PC-3 (cell line): ENCODE measurements around the gene RASL12.

ENCODE experiments used
- EZH2 ChIP-seq: fragments of 300-600 bp; sonication (generic); IDR thresholded peaks from one replicate; pipeline ENCODE4 v1.6.1; 2017; ENCODE audit warnings: antibody characterized with exemption, mild to moderate bottlenecking, low read length; ENCODE audit not compliant: unreplicated experiment
- EZH2phosphoT487 ChIP-seq: fragments of 300-600 bp; sonication (generic); IDR thresholded peaks from 2 replicates; pipeline ENCODE4 v1.6.1; 2018; ENCODE audit warnings: mild to moderate bottlenecking, antibody characterized with exemption, low read length, borderline replicate concordance
- TF ChIP-seq, protein P1 (sequence below): fragments of 300-600 bp; sonication (generic); conservative IDR thresholded peaks from 2 replicates; pipeline ENCODE4 v1.5.1; 2017; ENCODE audit warnings: antibody characterized with exemption, low read depth, mild to moderate bottlenecking, low read length

DNA sequence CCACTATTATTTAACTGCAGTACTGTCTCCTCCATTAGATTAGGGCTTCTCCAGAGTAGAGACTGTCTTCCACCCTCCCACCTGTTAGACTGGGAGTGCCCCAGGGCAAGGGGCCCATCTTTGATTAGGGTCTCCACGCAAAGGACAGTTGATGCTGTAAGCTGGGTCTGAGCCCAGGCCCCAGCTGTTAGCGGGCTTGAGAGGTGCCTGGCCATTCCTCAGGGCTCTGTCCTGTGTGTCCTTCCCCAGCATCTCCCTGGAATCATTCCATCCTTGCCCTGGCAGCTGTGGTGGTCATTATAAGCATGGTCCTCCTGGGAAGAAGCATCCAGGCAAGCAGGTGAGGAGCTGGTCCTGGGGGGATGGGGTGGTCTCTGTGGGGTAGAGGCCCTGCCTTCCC lies 16.5 kb downstream of the RASL12 start:
- TF ChIP-seq, protein P1, sequence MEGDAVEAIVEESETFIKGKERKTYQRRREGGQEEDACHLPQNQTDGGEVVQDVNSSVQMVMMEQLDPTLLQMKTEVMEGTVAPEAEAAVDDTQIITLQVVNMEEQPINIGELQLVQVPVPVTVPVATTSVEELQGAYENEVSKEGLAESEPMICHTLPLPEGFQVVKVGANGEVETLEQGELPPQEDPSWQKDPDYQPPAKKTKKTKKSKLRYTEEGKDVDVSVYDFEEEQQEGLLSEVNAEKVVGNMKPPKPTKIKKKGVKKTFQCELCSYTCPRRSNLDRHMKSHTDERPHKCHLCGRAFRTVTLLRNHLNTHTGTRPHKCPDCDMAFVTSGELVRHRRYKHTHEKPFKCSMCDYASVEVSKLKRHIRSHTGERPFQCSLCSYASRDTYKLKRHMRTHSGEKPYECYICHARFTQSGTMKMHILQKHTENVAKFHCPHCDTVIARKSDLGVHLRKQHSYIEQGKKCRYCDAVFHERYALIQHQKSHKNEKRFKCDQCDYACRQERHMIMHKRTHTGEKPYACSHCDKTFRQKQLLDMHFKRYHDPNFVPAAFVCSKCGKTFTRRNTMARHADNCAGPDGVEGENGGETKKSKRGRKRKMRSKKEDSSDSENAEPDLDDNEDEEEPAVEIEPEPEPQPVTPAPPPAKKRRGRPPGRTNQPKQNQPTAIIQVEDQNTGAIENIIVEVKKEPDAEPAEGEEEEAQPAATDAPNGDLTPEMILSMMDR = no peak
- no peak for TF ChIP-seq EZH2phosphoT487
- TF ChIP-seq EZH2 = no peak
